GM12878 (cell line): ENCODE measurements around the gene DNAH17. TPM values are rescaled to one million over a fixed set of nuclear protein-coding genes. Genes with fewer than 3 reads are reported as not detected.

Experiments
- ATAC-seq: fragments of 200-7000 bp; cut with Tn5 transposase; 3 replicates; pipeline ENCODE4 v1.9.1; 2020; ENCODE audit warnings: mild to moderate bottlenecking, moderate library complexity
- BruUV-seq: library from RNA; stranded (reverse); fragments of 400-500 nt; replicated peaks from 2 replicates; lab custom pipeline; 2021; lab: Mats Ljungman, UMichigan
- CTCF ChIA-PET: fragments of 300-600 bp; sonication (Branson Sonifier 250); formaldehyde crosslinking; extraction: SDS; loops from one replicate; lab custom pipeline; 2021; ENCODE audit warnings: inconsistent platforms; lab: Yijun Ruan, JAX
- POLR2A ChIA-PET: fragments of 350-600 bp; formaldehyde crosslinking; extraction: SDS; loops from one replicate; lab custom pipeline; 2021; ENCODE audit warnings: inconsistent platforms; lab: Charles Lee
- RAD21 ChIA-PET: fragments of 300-600 bp; sonication (Branson Sonifier 250); formaldehyde crosslinking; loops from one replicate; lab custom pipeline; 2023; ENCODE audit warnings: antibody characterized with exemption; ENCODE audit not compliant: unreplicated experiment; lab: Charles Lee
- SMC1A ChIA-PET: fragments of 300-600 bp; sonication (Branson Sonifier 250); formaldehyde crosslinking; loops from one replicate; lab custom pipeline; 2023; ENCODE audit not compliant: unreplicated experiment, uncharacterized antibody; lab: Charles Lee
- DNase-seq: peaks from one replicate; pipeline ENCODE4 v3.0.0-alpha.2; 2011; ENCODE audit warnings: low read depth, low spot score
- FAIRE-seq: peaks from 3 replicates; lab custom pipeline; 2011; peaks lifted over from hg19 to GRCh38; lab: Jason Lieb, UNC
- H2AFZ ChIP-seq: 2 replicates; pipeline ENCODE4 v1.6.0; 2011; ENCODE audit warnings: low read depth, low read length, control low read depth; ENCODE audit not compliant: control insufficient read depth
- H3K27ac ChIP-seq: 2 replicates; pipeline ENCODE4 v1.5.1; 2011; ENCODE audit warnings: control low read depth; ENCODE audit not compliant: control insufficient read depth, insufficient read depth
- H3K27me3 ChIP-seq, 2 experiments: replicated peaks in 1 of 2; 2 replicates each; pipeline versions ENCODE4 v1.6.0 to v1.6.1; 2011; ENCODE audit warnings: low read length in 1 of 2; ENCODE audit not compliant: control insufficient read depth in 2 of 2, insufficient read depth in 2 of 2
- H3K36me3 ChIP-seq, 2 experiments: 2 replicates each; pipeline ENCODE4 v1.5.1; 2011; ENCODE audit warnings: low read length in 1 of 2; ENCODE audit not compliant: control insufficient read depth in 2 of 2, insufficient read depth in 2 of 2
- H3K4me1 ChIP-seq: 2 replicates; pipeline ENCODE4 v1.6.1; 2011; ENCODE audit warnings: mild to moderate bottlenecking, low read length, moderate library complexity, mixed read lengths; ENCODE audit not compliant: control insufficient read depth, insufficient read depth
- H3K4me2 ChIP-seq: 2 replicates; pipeline ENCODE4 v1.6.0; 2011; ENCODE audit warnings: control low read depth; ENCODE audit not compliant: control insufficient read depth, insufficient read depth
- H3K4me3 ChIP-seq: fragments of 200-600 bp; sonication (generic); 2 replicates; pipeline ENCODE4 v1.5.1; 2016
- H3K79me2 ChIP-seq: 2 replicates; pipeline ENCODE4 v1.6.0; 2011; ENCODE audit warnings: low read length; ENCODE audit not compliant: control insufficient read depth, insufficient read depth
- H3K9ac ChIP-seq: 2 replicates; pipeline ENCODE4 v1.8.0; 2011; ENCODE audit warnings: low read length, control low read depth, mixed read lengths; ENCODE audit not compliant: control insufficient read depth, insufficient read depth
- H3K9me3 ChIP-seq: replicated peaks from 3 replicates; pipeline ENCODE4 v1.5.1; 2011; ENCODE audit warnings: mild to moderate bottlenecking, low read length; ENCODE audit not compliant: control insufficient read depth, insufficient read depth
- H4K20me1 ChIP-seq: 2 replicates; pipeline ENCODE4 v1.6.0; 2011; ENCODE audit not compliant: control insufficient read depth, insufficient read depth
- ATF2 ChIP-seq: IDR thresholded peaks from 2 replicates; pipeline ENCODE4 v1.6.1; 2012; ENCODE audit warnings: low read length, inconsistent platforms
- ATF7 ChIP-seq: fragments of 450-650 bp; IDR thresholded peaks from 2 replicates; pipeline ENCODE4 v1.6.1; 2016; ENCODE audit warnings: low read depth, mild to moderate bottlenecking
- CREB1 ChIP-seq: IDR thresholded peaks from 2 replicates; pipeline ENCODE4 v1.6.1; 2012; ENCODE audit warnings: low read depth, mild to moderate bottlenecking, inconsistent platforms
- CREM ChIP-seq: IDR thresholded peaks from 2 replicates; pipeline ENCODE4 v1.6.1; 2014; ENCODE audit warnings: antibody characterized with exemption, low read depth
- JUNB ChIP-seq: IDR thresholded peaks from 2 replicates; pipeline ENCODE4 v1.6.1; 2016; ENCODE audit warnings: antibody characterized with exemption, mild to moderate bottlenecking
- JUND ChIP-seq: IDR thresholded peaks from 2 replicates; pipeline ENCODE4 v1.6.1; 2012; ENCODE audit warnings: low read depth, mild to moderate bottlenecking, low read length, improper control_type of control experiment, moderate library complexity
- KAT2A ChIP-seq: conservative IDR thresholded peaks from 2 replicates; pipeline ENCODE4 v1.6.1; 2011; ENCODE audit warnings: low read depth, low read length; ENCODE audit not compliant: control insufficient read depth
- MEF2A ChIP-seq: IDR thresholded peaks from 2 replicates; pipeline ENCODE4 v1.6.1; 2011; ENCODE audit warnings: low read depth, mild to moderate bottlenecking, low read length, moderate library complexity; ENCODE audit not compliant: insufficient read depth
- PRDM15 ChIP-seq: fragments of 450-650 bp; formaldehyde crosslinking; IDR thresholded peaks from 2 replicates; pipeline ENCODE4 v1.4.0; 2020; ENCODE audit warnings: mild to moderate bottlenecking, moderate library complexity
- SMARCA5 ChIP-seq: fragments of 450-650 bp; IDR thresholded peaks from 2 replicates; pipeline ENCODE4 v1.6.1; 2017; ENCODE audit warnings: mild to moderate bottlenecking
- WGBS: methylation state at CpG from one replicate; pipeline ENCODE4 v1.1.6; 2016; ENCODE audit warnings: low lambda C conversion rate; ENCODE audit not compliant: insufficient replicate concordance, insufficient coverage; ENCODE audit errors: missing lambda C conversion rate; 5-methylcytosine and 5-hydroxymethylcytosine counted together
- in situ Hi-C: fragments of 300-500 bp; cut with MboI; formaldehyde crosslinking; loops from 9 replicates; pipeline ENCODE4 v1.14.3; 2018; ENCODE audit warnings: mixed read lengths
- intact Hi-C: fragments of 100-400 bp; cut with micrococcal nuclease; formaldehyde crosslinking; loops from one replicate; pipeline ENCODE4 v1.14.2; 2022; ENCODE audit not compliant: unreplicated experiment
- polyA plus RNA-seq, 11 experiments: library from polyadenylated mRNA; depleted of rRNA in 4 of 11; unstranded in 6 of 11; stranded (reverse) in 5 of 11; fragments of >200 nt; fragmentation: Nextera tagmentation in 4 of 11; fragmentation: Illumina TruSeq in 1 of 11; extraction: Ambion mirVana in 4 of 11; extraction: Trizol in 1 of 11; gene quantifications; 1 replicate in 1 of 11; 2 replicates in 10 of 11; pipeline versions ENCODE4 v1.2.1 to v1.2.3, GENCODE V29; 2011 to 2016; ENCODE audit warnings: inconsistent platforms in 2 of 11, missing spikeins in 2 of 11, low read depth in 1 of 11
- total RNA-seq, 4 experiments: library from RNA; depleted of rRNA in 3 of 4; stranded (reverse); fragments of >200 nt in 3 of 4; fragmentation: Illumina TruSeq in 1 of 4; extraction: Trizol in 1 of 4; gene quantifications; 2 replicates each; pipeline versions ENCODE4 v1.2.1 to v1.2.3, GENCODE V29; 2013 to 2021

Gene DNAH17
- total and polyA plus RNA-seq, 10 of the 15 experiments (the other 5 are each of a cell fraction or from before 2014, with no cell fraction given) = 0.16 to 2.9 (median 0.56) TPM

DNA sequence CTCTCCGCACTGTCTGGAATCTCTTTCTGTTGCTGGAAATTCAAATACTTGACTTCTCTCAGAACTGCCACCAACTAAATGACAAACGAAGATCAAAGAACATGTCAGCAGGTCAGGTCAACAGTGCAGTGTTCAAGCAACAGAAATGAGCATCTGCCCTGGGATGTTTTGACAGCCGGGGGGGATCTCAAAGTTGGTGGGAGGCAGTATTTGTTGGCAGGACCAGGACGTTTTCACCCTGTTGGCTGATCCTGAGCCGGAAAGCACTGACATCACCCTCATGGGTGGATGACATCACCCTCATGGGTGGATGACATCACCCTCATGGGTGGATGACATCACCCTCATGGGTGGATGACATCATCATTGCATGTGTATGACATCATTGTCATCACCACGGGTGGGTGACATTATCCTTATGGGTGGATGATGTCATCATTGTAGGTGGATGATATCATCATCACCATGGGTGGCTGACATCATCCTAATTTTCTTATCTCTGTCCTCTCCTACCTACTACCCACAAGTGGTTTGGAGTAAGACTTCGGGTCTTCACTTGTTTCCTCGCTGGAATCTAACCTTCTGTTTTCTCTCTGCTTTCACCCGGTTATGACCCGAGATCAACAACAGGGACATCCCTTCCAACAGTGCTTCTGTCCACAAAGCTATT lies 18.9 kb downstream of the DNAH17 start:
- ChIA-PET POLR2A (interaction anchor here (0.6 kb wide), 1 partner anchor 99 kb away, joined by 3 read pairs; no protein-coding TSS in a partner anchor), CTCF (no interaction called here), RAD21 (no interaction called here), SMC1A (no interaction called here)
- WGBS = 25% methylated on average over 10 of the region's 10 CpGs
- ATAC-seq (no peak), DNase-seq (no peak), FAIRE-seq (peak; percentile 13)
- no peaks in the 10 kb centered on the region; a peak in 2 of 4 replicates for H3K27me3 ChIP-seq
- H3K4me1 ChIP-seq = no peaks in the 10 kb centered on the region
- BruUV-seq = no TSS peak
- H3K9me3 ChIP-seq = no peaks in the 10 kb centered on the region
- intact Hi-C loops (no loop called here), in situ Hi-C loops (no loop called here)
- H4K20me1 ChIP-seq = no peaks in the 10 kb centered on the region
- H3K9ac ChIP-seq = no peak overlapping the region
- H3K4me3 ChIP-seq = no peak overlapping the region
- no peak overlapping the region for H3K27ac ChIP-seq
- TF ChIP-seq MEF2A (no peak), JUNB (peak; percentile 47; the same call in 1 of the 2 replicates), CREM (peak; percentile 97), JUND (peak; percentile 11; the same call in 1 of the 2 replicates), ATF7 (peak; percentile 97), SMARCA5 (no peak), ATF2 (peak; percentile 98), KAT2A (no peak), CREB1 (peak; percentile 97), PRDM15 (CRISPR knock-in tag) (0 out of 2 replicates have a peak, but pooled peaks have one; percentile 53)
- no peak overlapping the region for H2AFZ ChIP-seq
- no peaks in the 10 kb centered on the region for H3K36me3 ChIP-seq
- no peaks in the 10 kb centered on the region for H3K79me2 ChIP-seq
- no peak overlapping the region for H3K4me2 ChIP-seq
